H9 (cell line): ENCODE measurements around the gene AGMAT. TPM values are rescaled to one million over a fixed set of nuclear protein-coding genes. Genes with fewer than 3 reads are reported as not detected.

Source experiments
- DNase-seq: peaks from one replicate; pipeline ENCODE4 v3.0.0-alpha.2; 2017
- H2AFZ ChIP-seq: one replicate; pipeline ENCODE4 v1.6.1; 2013; ENCODE audit warnings: mild to moderate bottlenecking, low read length, control low read depth, moderate library complexity
- H2AK5ac ChIP-seq: 2 replicates; pipeline ENCODE4 v1.6.1; 2013; ENCODE audit warnings: low read length, control low read depth, mixed read lengths; ENCODE audit not compliant: insufficient read length
- H2BK120ac ChIP-seq: one replicate; pipeline ENCODE4 v1.6.1; 2013; ENCODE audit warnings: low read depth, mild to moderate bottlenecking, low read length, control low read depth, inconsistent platforms; ENCODE audit not compliant: poor library complexity, severe bottlenecking
- H2BK12ac ChIP-seq: 2 replicates; pipeline ENCODE4 v1.6.1; 2013; ENCODE audit warnings: low read length, control low read depth, mixed read lengths, low read depth; ENCODE audit not compliant: insufficient read length
- H2BK15ac ChIP-seq: 2 replicates; pipeline ENCODE4 v1.6.1; 2013; ENCODE audit warnings: low read depth, low read length, control low read depth
- H2BK20ac ChIP-seq: one replicate; pipeline ENCODE4 v1.6.1; 2013; ENCODE audit warnings: low read depth, mild to moderate bottlenecking, low read length, control low read depth, inconsistent platforms; ENCODE audit not compliant: poor library complexity, severe bottlenecking
- H2BK5ac ChIP-seq: 2 replicates; pipeline ENCODE4 v1.6.1; 2013; ENCODE audit warnings: low read length, control low read depth, mixed read lengths; ENCODE audit not compliant: insufficient read length
- H3K14ac ChIP-seq: 2 replicates; pipeline ENCODE4 v1.6.1; 2013; ENCODE audit warnings: low read length, control low read depth; ENCODE audit not compliant: insufficient read depth
- H3K18ac ChIP-seq: 2 replicates; pipeline ENCODE4 v1.6.1; 2013; ENCODE audit warnings: low read depth, mild to moderate bottlenecking, mixed read lengths, low read length, control low read depth; ENCODE audit not compliant: insufficient read length
- H3K23ac ChIP-seq: 2 replicates; pipeline ENCODE4 v1.6.1; 2013; ENCODE audit warnings: low read length, control low read depth, mixed read lengths, low read depth; ENCODE audit not compliant: insufficient read length
- H3K23me2 ChIP-seq: 2 replicates; pipeline ENCODE4 v1.6.1; 2013; ENCODE audit warnings: low read depth, mild to moderate bottlenecking, mixed read lengths, low read length, control low read depth; ENCODE audit not compliant: insufficient read length, poor library complexity, severe bottlenecking
- H3K27ac ChIP-seq: 2 replicates; pipeline ENCODE4 v1.5.1; 2013; ENCODE audit warnings: low read length, control low read depth, mixed read lengths, low read depth; ENCODE audit not compliant: insufficient read length
- H3K27me3 ChIP-seq: 2 replicates; pipeline ENCODE4 v1.6.1; 2013; ENCODE audit warnings: low read length, control low read depth, inconsistent platforms; ENCODE audit not compliant: insufficient read depth
- H3K4ac ChIP-seq: 2 replicates; pipeline ENCODE4 v1.6.1; 2013; ENCODE audit warnings: low read depth, mild to moderate bottlenecking, control low read depth, inconsistent platforms, low read length, moderate library complexity
- H3K4me1 ChIP-seq: 2 replicates; pipeline ENCODE4 v1.6.1; 2013; ENCODE audit warnings: low read length, control low read depth, inconsistent platforms; ENCODE audit not compliant: insufficient read depth
- H3K4me2 ChIP-seq: 2 replicates; pipeline ENCODE4 v1.6.1; 2013; ENCODE audit warnings: low read length, control low read depth, mixed read lengths; ENCODE audit not compliant: insufficient read length, insufficient read depth
- H3K56ac ChIP-seq: 2 replicates; pipeline ENCODE4 v1.6.1; 2013; ENCODE audit warnings: low read depth, mild to moderate bottlenecking, mixed read lengths, low read length, control low read depth; ENCODE audit not compliant: insufficient read length
- H3K79me1 ChIP-seq: 2 replicates; pipeline ENCODE4 v1.6.1; 2013; ENCODE audit warnings: low read depth, mild to moderate bottlenecking, moderate library complexity, low read length, control low read depth, inconsistent platforms; ENCODE audit not compliant: insufficient read depth, poor library complexity, severe bottlenecking
- H3K79me2 ChIP-seq: 2 replicates; pipeline ENCODE4 v1.6.1; 2013; ENCODE audit warnings: low read length, control low read depth, inconsistent platforms; ENCODE audit not compliant: insufficient read depth
- H3K9ac ChIP-seq: 2 replicates; pipeline ENCODE4 v1.6.1; 2013; ENCODE audit warnings: low read length, control low read depth, mixed read lengths; ENCODE audit not compliant: insufficient read length; ENCODE audit errors: extremely low read depth
- H3K9me3 ChIP-seq: one replicate; pipeline ENCODE4 v1.6.1; 2013; ENCODE audit warnings: low read depth, low read length, inconsistent platforms; ENCODE audit not compliant: control insufficient read depth
- H3T11ph ChIP-seq: one replicate; pipeline ENCODE4 v1.6.1; 2013; ENCODE audit warnings: mild to moderate bottlenecking, low read length, control low read depth, inconsistent platforms
- H4K20me1 ChIP-seq: one replicate; pipeline ENCODE4 v1.6.1; 2013; ENCODE audit not compliant: control insufficient read depth, insufficient read length, insufficient read depth
- H4K5ac ChIP-seq: 2 replicates; pipeline ENCODE4 v1.6.1; 2013; ENCODE audit warnings: low read depth, mild to moderate bottlenecking, mixed read lengths, low read length, control low read depth; ENCODE audit not compliant: insufficient read length
- H4K8ac ChIP-seq: replicated peaks from 2 replicates; pipeline ENCODE4 v1.6.1; 2013; ENCODE audit warnings: low read length, control low read depth, mixed read lengths, low read depth; ENCODE audit not compliant: insufficient read length
- H4K91ac ChIP-seq: 2 replicates; pipeline ENCODE4 v1.6.1; 2013; ENCODE audit warnings: low read depth, mild to moderate bottlenecking, moderate library complexity, mixed read lengths, low read length, control low read depth; ENCODE audit not compliant: insufficient read length
- H3K27ac Mint-ChIP-seq, 3 experiments: 2 replicates in 2 of 3; 3 replicates in 1 of 3; pipeline ENCODE4 v1.8.0; 2020 to 2021; ENCODE audit warnings: mixed read lengths in 3 of 3, mild to moderate bottlenecking in 1 of 3, moderate library complexity in 1 of 3
- H3K27me3 Mint-ChIP-seq: 2 replicates; pipeline ENCODE4 v1.8.0; 2021; ENCODE audit warnings: low read depth, mild to moderate bottlenecking, moderate library complexity, mixed read lengths
- H3K36me3 Mint-ChIP-seq, 3 experiments: 2 replicates in 2 of 3; 3 replicates in 1 of 3; pipeline ENCODE4 v1.8.0; 2020 to 2021; ENCODE audit warnings: low read depth in 3 of 3, mixed read lengths in 3 of 3; ENCODE audit not compliant: insufficient read depth in 1 of 3
- H3K4me1 Mint-ChIP-seq, 2 experiments: 2 replicates each; pipeline ENCODE4 v1.8.0; 2020; ENCODE audit warnings: mixed read lengths in 2 of 2
- H3K4me3 Mint-ChIP-seq, 2 experiments: 2 replicates in 1 of 2; 3 replicates in 1 of 2; pipeline ENCODE4 v1.8.0; 2020 to 2021; ENCODE audit warnings: mild to moderate bottlenecking in 2 of 2, mixed read lengths in 2 of 2, moderate library complexity in 1 of 2
- H3K9me3 Mint-ChIP-seq, 2 experiments: 2 replicates in 1 of 2; 3 replicates in 1 of 2; pipeline ENCODE4 v1.8.0; 2020; ENCODE audit warnings: mild to moderate bottlenecking in 2 of 2, mixed read lengths in 2 of 2, moderate library complexity in 1 of 2
- WGBS: extraction: QIAGEN DNeasy Blood & Tissue Kit; methylation state at CpG from one replicate; pipeline ENCODE4 v1.1.7; 2013; ENCODE audit warnings: missing lambda C conversion rate, low lambda C conversion rate, mixed read lengths; ENCODE audit not compliant: insufficient read length; ENCODE audit errors: extremely low coverage; 5-methylcytosine and 5-hydroxymethylcytosine counted together
- total RNA-seq: library from RNA; stranded (reverse); gene quantifications from 2 replicates; pipeline ENCODE4 v1.2.1, GENCODE V29; 2021
- TF ChIP-seq, protein P1 (sequence below): fragments of 200-600 bp; sonication (generic); conservative IDR thresholded peaks from 3 replicates; pipeline ENCODE4 v1.8.0; 2021; ENCODE audit warnings: antibody characterized with exemption, mild to moderate bottlenecking

Gene AGMAT
- total RNA-seq, 1 experiment from 2014 or later: 4.0 TPM

DNA sequence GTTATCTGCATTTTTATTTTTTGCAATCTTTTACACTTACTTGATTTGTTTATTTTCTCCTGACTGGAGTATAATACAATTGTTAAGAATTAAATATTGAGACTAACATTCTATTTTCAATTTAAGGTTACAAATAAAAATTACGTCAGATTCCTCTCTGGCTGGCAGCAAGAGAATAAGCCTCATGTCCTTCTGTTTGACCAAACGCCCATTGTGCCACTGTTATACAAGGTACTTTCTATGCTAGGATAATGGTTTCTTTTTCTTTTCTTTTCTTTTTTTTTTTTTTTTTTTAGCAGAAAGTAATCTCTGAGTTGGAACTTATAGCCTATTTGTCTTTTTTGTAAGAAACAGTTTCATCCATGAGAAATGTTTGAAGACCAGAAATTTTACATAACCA, 38.2 kb downstream of the AGMAT start:
- Histone ChIP-seq H3K4ac (no peak overlapping the region), H2AK5ac (no peak overlapping the region), H4K5ac (no peak overlapping the region), H3K27ac (no peak overlapping the region), H2AFZ (no peak overlapping the region), H3T11ph (no peak overlapping the region), H3K23me2 (no peaks in the 10 kb centered on the region), H2BK15ac (no peak overlapping the region), H2BK12ac (no peak overlapping the region), H3K4me2 (no peak overlapping the region), H4K91ac (no peak overlapping the region), H3K23ac (no peak overlapping the region), H3K79me2 (no peaks in the 10 kb centered on the region), H3K14ac (no peak overlapping the region), H3K56ac (no peak overlapping the region), H2BK20ac (no peak overlapping the region), H3K4me1 (no peaks in the 10 kb centered on the region), H3K18ac (no peak overlapping the region), H3K27me3 (no peaks in the 10 kb centered on the region), H4K20me1 (no peaks in the 10 kb centered on the region), H2BK5ac (no peak overlapping the region), H3K79me1 (no peaks in the 10 kb centered on the region), H4K8ac (no peak overlapping the region), H3K9me3 (no peaks in the 10 kb centered on the region), H2BK120ac (no peak overlapping the region), H3K9ac (no peak overlapping the region)
- Mint-ChIP-seq H3K36me3 (peaks cover 18 to 70% (median 41%) of the 10 kb centered on the region in 3 experiments; a peak in 6 of 7 replicates), H3K4me3 (no peak overlapping the region), H3K4me1 (no peaks in the 10 kb centered on the region), H3K9me3 (no peaks in the 10 kb centered on the region), H3K27ac (no peak overlapping the region), H3K27me3 (no peaks in the 10 kb centered on the region)
- TF ChIP-seq, protein P1, sequence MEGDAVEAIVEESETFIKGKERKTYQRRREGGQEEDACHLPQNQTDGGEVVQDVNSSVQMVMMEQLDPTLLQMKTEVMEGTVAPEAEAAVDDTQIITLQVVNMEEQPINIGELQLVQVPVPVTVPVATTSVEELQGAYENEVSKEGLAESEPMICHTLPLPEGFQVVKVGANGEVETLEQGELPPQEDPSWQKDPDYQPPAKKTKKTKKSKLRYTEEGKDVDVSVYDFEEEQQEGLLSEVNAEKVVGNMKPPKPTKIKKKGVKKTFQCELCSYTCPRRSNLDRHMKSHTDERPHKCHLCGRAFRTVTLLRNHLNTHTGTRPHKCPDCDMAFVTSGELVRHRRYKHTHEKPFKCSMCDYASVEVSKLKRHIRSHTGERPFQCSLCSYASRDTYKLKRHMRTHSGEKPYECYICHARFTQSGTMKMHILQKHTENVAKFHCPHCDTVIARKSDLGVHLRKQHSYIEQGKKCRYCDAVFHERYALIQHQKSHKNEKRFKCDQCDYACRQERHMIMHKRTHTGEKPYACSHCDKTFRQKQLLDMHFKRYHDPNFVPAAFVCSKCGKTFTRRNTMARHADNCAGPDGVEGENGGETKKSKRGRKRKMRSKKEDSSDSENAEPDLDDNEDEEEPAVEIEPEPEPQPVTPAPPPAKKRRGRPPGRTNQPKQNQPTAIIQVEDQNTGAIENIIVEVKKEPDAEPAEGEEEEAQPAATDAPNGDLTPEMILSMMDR: no peak
- no CpG with 5 or more reads among the region's 2 CpGs for WGBS
- DNase-seq: no peak
